ENCODE measurements around the gene PHF13.

Gene PHF13

GRCh38 chr1:6667139-6667538 lies 53.6 kb downstream of the PHF13 start:
- no peak for DNase-seq

- no peak for DNase-seq
These were observed 55.0 kb downstream of the PHF13 start for GRCh38 chr1:6668503-6668902.

GRCh38 chr1:6672558-6672957 lies 59.0 kb downstream of the PHF13 start:
- no peak for DNase-seq

Measured in CD4-positive, alpha-beta T cell treated with Interferon alpha-2 for 1 hour (primary cell).